Vagina (tissue), 2 donors: ENCODE data around the gene PPP1R3E. TPM values are rescaled to one million over a fixed set of nuclear protein-coding genes. Genes with fewer than 3 reads are reported as not detected.

Experiments
- DNase-seq, 2 donors: peaks; one replicate each; pipeline ENCODE4 v3.0.0-alpha.2; 2017; ENCODE audit errors: extremely low spot score in 2 of 2
- H3K27ac ChIP-seq: fragments of 200-600 bp; sonication (generic); one replicate; pipeline ENCODE4 v1.5.1; 2019
- H3K27me3 ChIP-seq: fragments of 200-600 bp; sonication (generic); one replicate; pipeline ENCODE4 v1.5.1; 2019
- H3K36me3 ChIP-seq, 2 donors: fragments of 200-600 bp; sonication (generic); one replicate each; pipeline ENCODE4 v1.5.1; 2017 to 2019
- H3K4me1 ChIP-seq: fragments of 200-600 bp; sonication (generic); one replicate; pipeline ENCODE4 v1.5.1; 2019
- H3K4me3 ChIP-seq, 2 donors: fragments of 200-600 bp; sonication (generic); 1 replicate in 1 of 2; 2 replicates in 1 of 2; pipeline ENCODE4 v1.5.1; 2016 to 2019
- H3K9me3 ChIP-seq: fragments of 200-600 bp; sonication (generic); one replicate; pipeline ENCODE4 v1.5.1; 2019
- POLR2A ChIP-seq, 2 donors: fragments of 450-650 bp; IDR thresholded peaks; one replicate each; pipeline ENCODE4 v1.6.1; 2017; ENCODE audit warnings: antibody characterized with exemption in 2 of 2, mild to moderate bottlenecking in 2 of 2, moderate library complexity in 2 of 2
- POLR2AphosphoS5 ChIP-seq, 2 donors: sonication (generic); formaldehyde crosslinking; IDR thresholded peaks; one replicate each; pipeline ENCODE4 v1.9.0; 2017; ENCODE audit warnings: antibody characterized with exemption in 2 of 2, mild to moderate bottlenecking in 2 of 2, low read depth in 1 of 2; ENCODE audit not compliant: insufficient read depth in 1 of 2
- intact Hi-C: fragments of 100-400 bp; cut with DNase I; formaldehyde crosslinking; loops from one replicate; pipeline ENCODE4 v1.15.1; 2023
- small RNA-seq: library from RNA; depleted of rRNA; stranded (forward); fragments of <200 nt; gene quantifications from one replicate; pipeline ENCODE3, GENCODE V24; 2016
- total RNA-seq: library from RNA; depleted of rRNA; stranded (reverse); fragments of >200 nt; gene quantifications from one replicate; pipeline ENCODE4 v1.2.3, GENCODE V29; 2016
- TF ChIP-seq, protein P1 (sequence below), 3 experiments: fragments of 450-650 bp in 2 of 3; fragments of 200-600 bp in 1 of 3; sonication (generic) in 1 of 3; IDR thresholded peaks; one replicate each; pipeline ENCODE4 v1.5.1; 2017 to 2019; ENCODE audit warnings: antibody characterized with exemption in 3 of 3, mild to moderate bottlenecking in 2 of 3, moderate library complexity in 2 of 3

The PPP1R3E gene
- total RNA-seq, 1 donor from 2014 or later = 8.6 TPM

- Histone ChIP-seq H3K27ac (no peak overlapping the region), H3K4me3 (no peak overlapping the region), H3K4me1 (no peaks in the 10 kb centered on the region), H3K36me3 (no peaks in the 10 kb centered on the region), H3K9me3 (no peaks in the 10 kb centered on the region), H3K27me3 (no peaks in the 10 kb centered on the region)
- TF ChIP-seq POLR2A (IDR thresholded peaks at IDR 0.05) (no peak), POLR2AphosphoS5 (IDR thresholded peaks at IDR 0.05; ENCODE audit: insufficient read depth in 1 of 2, low read depth in 1 of 2) (no peak)
- TF ChIP-seq, protein P1, sequence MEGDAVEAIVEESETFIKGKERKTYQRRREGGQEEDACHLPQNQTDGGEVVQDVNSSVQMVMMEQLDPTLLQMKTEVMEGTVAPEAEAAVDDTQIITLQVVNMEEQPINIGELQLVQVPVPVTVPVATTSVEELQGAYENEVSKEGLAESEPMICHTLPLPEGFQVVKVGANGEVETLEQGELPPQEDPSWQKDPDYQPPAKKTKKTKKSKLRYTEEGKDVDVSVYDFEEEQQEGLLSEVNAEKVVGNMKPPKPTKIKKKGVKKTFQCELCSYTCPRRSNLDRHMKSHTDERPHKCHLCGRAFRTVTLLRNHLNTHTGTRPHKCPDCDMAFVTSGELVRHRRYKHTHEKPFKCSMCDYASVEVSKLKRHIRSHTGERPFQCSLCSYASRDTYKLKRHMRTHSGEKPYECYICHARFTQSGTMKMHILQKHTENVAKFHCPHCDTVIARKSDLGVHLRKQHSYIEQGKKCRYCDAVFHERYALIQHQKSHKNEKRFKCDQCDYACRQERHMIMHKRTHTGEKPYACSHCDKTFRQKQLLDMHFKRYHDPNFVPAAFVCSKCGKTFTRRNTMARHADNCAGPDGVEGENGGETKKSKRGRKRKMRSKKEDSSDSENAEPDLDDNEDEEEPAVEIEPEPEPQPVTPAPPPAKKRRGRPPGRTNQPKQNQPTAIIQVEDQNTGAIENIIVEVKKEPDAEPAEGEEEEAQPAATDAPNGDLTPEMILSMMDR (IDR thresholded peaks at IDR 0.05) = no peak
- no peak for DNase-seq
- intact Hi-C loops = no loop called here
Measured at GRCh38 chr14:23248601-23249000, 54.1 kb downstream of the PPP1R3E start.

Small RNA genes lying within 50 kb of the gene (small RNA-seq; reads per million reads assigned to genes)
- gene RNU6-1046P = not detected

Other genes with a start within 250 kb of the PPP1R3E start
- 5.4 TPM for gene CDH24, start 245.3 kb downstream of the PPP1R3E start, total RNA-seq
- 121 TPM for gene ACIN1, start 207.7 kb downstream of the PPP1R3E start, total RNA-seq
- gene C14orf119, start 207.4 kb downstream of the PPP1R3E start, total RNA-seq = 13.8 TPM
- gene CIROP, start 197.9 kb downstream of the PPP1R3E start, total RNA-seq = not detected
- gene CEBPE, start 183.6 kb downstream of the PPP1R3E start, total RNA-seq = not detected
- 68.5 TPM for gene SLC7A8, start 119.2 kb downstream of the PPP1R3E start, total RNA-seq
- not detected for gene RNF212B, start 64.9 kb downstream of the PPP1R3E start, total RNA-seq
- 13.5 TPM for gene HOMEZ, start 16.7 kb downstream of the PPP1R3E start, total RNA-seq
- 31.7 TPM for gene BCL2L2, start 4.0 kb upstream of the PPP1R3E start, total RNA-seq
- gene PABPN1, start 18.6 kb upstream of the PPP1R3E start, total RNA-seq = 66.0 TPM
- 37.8 TPM for gene SLC22A17, start 50.0 kb upstream of the PPP1R3E start, total RNA-seq
- gene EFS, start 62.3 kb upstream of the PPP1R3E start, total RNA-seq = 32.4 TPM
- gene IL25, start 70.0 kb upstream of the PPP1R3E start, total RNA-seq = not detected
- gene CMTM5, start 74.2 kb upstream of the PPP1R3E start, total RNA-seq = not detected
- gene MYH6, start 105.4 kb upstream of the PPP1R3E start, total RNA-seq = not detected
- not detected for gene MYH7, start 132.8 kb upstream of the PPP1R3E start, total RNA-seq
- gene NGDN, start 166.8 kb upstream of the PPP1R3E start, total RNA-seq = 47.1 TPM
- 0.74 TPM for gene ZFHX2, start 248.9 kb upstream of the PPP1R3E start, total RNA-seq